ENCODE results near the gene TBL2.
"Not testable (repeated sequence)": the region's sequence is repeated elsewhere in the genome, so short reads cannot be mapped to it uniquely, and the experiment has no call there.

DNA sequence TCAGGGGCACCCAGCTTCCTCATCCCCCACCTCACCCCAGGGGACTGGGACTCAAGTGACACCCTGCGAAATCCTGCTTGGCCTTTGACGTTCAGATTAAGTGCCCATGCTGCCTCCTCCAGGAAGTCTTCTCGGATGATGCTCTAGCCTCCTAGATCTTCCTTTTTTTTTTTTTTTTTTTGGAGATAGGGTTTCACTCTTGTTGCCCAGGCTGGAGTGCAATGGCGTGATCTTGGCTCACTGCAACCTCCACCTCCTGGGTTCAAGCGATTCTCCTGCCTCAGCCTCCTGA, 29.3 kb upstream of the TBL2 start:
- TF ChIP-seq, protein P1, sequence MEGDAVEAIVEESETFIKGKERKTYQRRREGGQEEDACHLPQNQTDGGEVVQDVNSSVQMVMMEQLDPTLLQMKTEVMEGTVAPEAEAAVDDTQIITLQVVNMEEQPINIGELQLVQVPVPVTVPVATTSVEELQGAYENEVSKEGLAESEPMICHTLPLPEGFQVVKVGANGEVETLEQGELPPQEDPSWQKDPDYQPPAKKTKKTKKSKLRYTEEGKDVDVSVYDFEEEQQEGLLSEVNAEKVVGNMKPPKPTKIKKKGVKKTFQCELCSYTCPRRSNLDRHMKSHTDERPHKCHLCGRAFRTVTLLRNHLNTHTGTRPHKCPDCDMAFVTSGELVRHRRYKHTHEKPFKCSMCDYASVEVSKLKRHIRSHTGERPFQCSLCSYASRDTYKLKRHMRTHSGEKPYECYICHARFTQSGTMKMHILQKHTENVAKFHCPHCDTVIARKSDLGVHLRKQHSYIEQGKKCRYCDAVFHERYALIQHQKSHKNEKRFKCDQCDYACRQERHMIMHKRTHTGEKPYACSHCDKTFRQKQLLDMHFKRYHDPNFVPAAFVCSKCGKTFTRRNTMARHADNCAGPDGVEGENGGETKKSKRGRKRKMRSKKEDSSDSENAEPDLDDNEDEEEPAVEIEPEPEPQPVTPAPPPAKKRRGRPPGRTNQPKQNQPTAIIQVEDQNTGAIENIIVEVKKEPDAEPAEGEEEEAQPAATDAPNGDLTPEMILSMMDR (IDR thresholded peaks at IDR 0.05) = not testable (repeated sequence)
- not testable (repeated sequence) for TF ChIP-seq EP300 (IDR thresholded peaks at IDR 0.05; ENCODE audit: low read depth)
